OCI-LY1 (cell line): ENCODE data around the gene CFD.

Experiments used
- H2AFZ ChIP-seq: fragments of 200-600 bp; sonication (generic), shearing (Covaris generic); 2 replicates; pipeline ENCODE4 v1.6.0; 2014; ENCODE audit warnings: antibody characterized with exemption, mild to moderate bottlenecking, low read length
- H3F3A ChIP-seq: fragments of 200-600 bp; sonication (generic), shearing (Covaris generic); 2 replicates; pipeline ENCODE4 v1.6.0; 2014; ENCODE audit warnings: mild to moderate bottlenecking, antibody characterized with exemption, low read length, moderate library complexity; ENCODE audit not compliant: insufficient read depth
- H3K27ac ChIP-seq: fragments of 200-600 bp; sonication (generic); 2 replicates; pipeline ENCODE4 v1.5.1; 2014; ENCODE audit warnings: low read length, mixed run types, mild to moderate bottlenecking, low read depth; ENCODE audit not compliant: poor library complexity, severe bottlenecking
- H3K27me3 ChIP-seq: fragments of 200-600 bp; sonication (generic); 2 replicates; pipeline ENCODE4 v1.6.0; 2014; ENCODE audit warnings: antibody characterized with exemption, mild to moderate bottlenecking, low read length, moderate library complexity; ENCODE audit not compliant: insufficient read depth
- H3K36me3 ChIP-seq: fragments of 200-600 bp; sonication (generic); 2 replicates; pipeline ENCODE4 v1.6.1; 2014; ENCODE audit warnings: mild to moderate bottlenecking, antibody characterized with exemption, low read length, moderate library complexity, mixed read lengths; ENCODE audit not compliant: insufficient read depth
- H3K4me1 ChIP-seq: fragments of 200-600 bp; sonication (generic); 2 replicates; pipeline ENCODE4 v1.5.1; 2014; ENCODE audit warnings: mild to moderate bottlenecking, low read length, moderate library complexity; ENCODE audit not compliant: insufficient read depth, severe bottlenecking
- H3K4me2 ChIP-seq: fragments of 200-600 bp; sonication (generic), shearing (Covaris generic); 2 replicates; pipeline ENCODE4 v1.6.1; 2014; ENCODE audit warnings: low read length
- H3K4me3 ChIP-seq: fragments of 200-600 bp; sonication (generic); 2 replicates; pipeline ENCODE4 v1.5.1; 2014; ENCODE audit warnings: low read length, low read depth, mild to moderate bottlenecking, mixed read lengths; ENCODE audit not compliant: poor library complexity, severe bottlenecking
- H3K79me2 ChIP-seq: fragments of 200-600 bp; shearing (Covaris generic); 2 replicates; pipeline ENCODE4 v1.6.1; 2016; ENCODE audit warnings: mixed run types, low read length, mixed read lengths; ENCODE audit not compliant: insufficient read depth
- H3K9ac ChIP-seq: fragments of 200-600 bp; sonication (generic), shearing (Covaris generic); 2 replicates; pipeline ENCODE4 v1.6.1; 2014; ENCODE audit warnings: mild to moderate bottlenecking, low read length, mixed read lengths
- H3K9me2 ChIP-seq: fragments of 200-600 bp; sonication (generic), shearing (Covaris generic); 2 replicates; pipeline ENCODE4 v1.6.1; 2014; ENCODE audit warnings: low read depth, mild to moderate bottlenecking, low read length, mixed read lengths
- H3K9me3 ChIP-seq: fragments of 200-600 bp; shearing (Covaris generic); 2 replicates; pipeline ENCODE4 v1.6.1; 2014; ENCODE audit warnings: low read length, mixed read lengths
- H4K20me1 ChIP-seq: fragments of 200-600 bp; sonication (generic), shearing (Covaris generic); 2 replicates; pipeline ENCODE4 v1.6.0; 2016; ENCODE audit warnings: mild to moderate bottlenecking, low read length; ENCODE audit not compliant: insufficient read depth
- EZH2 ChIP-seq: fragments of 200-600 bp; sonication (generic), shearing (Covaris generic); IDR thresholded peaks from 2 replicates; pipeline ENCODE4 v1.8.0; 2017; ENCODE audit warnings: borderline replicate concordance, mixed run types, mild to moderate bottlenecking, antibody characterized with exemption, low read length, moderate library complexity, mixed read lengths
- TF ChIP-seq, protein P1 (sequence below): fragments of 200-600 bp; sonication (generic), shearing (Covaris generic); IDR thresholded peaks from 2 replicates; pipeline ENCODE4 v1.5.1; 2017; ENCODE audit warnings: mild to moderate bottlenecking, antibody characterized with exemption, low read length, moderate library complexity, mixed read lengths

The CFD gene

DNA sequence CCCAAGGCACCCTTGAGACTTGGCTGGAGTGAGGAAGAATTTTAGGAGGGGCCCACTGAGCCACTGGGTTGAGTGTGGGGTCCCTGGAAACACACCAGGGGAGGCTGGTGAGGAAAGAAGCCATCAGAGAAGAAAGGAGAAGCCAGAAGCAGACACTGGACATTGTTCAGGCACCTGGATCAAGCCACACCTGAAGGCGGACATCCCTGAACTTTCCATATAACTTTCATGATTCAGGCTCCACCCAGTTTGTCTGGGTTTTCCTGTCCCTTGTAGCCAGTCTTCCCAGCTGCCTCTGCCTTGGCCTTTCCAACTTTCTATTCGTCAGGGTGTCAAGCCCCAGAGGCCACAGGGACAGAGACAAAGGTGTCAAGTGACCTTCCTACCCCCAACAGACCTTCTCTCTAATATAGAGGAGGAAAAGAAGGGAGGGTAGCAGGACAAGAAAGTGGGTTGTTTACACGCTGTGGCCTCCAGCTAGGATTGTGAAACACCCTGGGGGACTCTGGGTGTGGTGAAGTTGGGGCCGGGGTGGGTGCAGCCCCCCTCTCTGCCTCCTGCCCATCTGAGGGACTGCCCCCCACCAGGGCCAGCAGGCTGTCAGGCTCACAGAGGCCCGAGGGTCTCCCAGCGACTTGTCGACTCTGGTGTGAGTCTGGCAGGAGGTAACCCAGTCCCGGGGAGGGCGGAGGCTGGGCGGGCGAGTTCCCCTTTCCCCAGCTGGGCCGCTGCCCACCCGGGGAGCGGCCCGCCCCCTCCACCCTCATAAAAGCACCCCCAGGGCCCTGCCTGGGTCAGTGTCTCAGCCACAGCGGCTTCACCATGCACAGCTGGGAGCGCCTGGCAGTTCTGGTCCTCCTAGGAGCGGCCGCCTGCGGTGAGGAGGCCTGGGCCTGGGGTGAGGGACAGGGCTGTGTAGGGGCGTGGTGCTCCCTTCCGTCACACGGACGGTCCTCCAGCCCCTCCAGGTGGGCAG is at the start of gene CFD:
Gene CFD (plus strand): TSS at position 797 of the 976 bp plus-strand sequence. CDS start 26 bp downstream, at position 823.
- Histone ChIP-seq H2AFZ (no peak within 1 kb of the TSS), H3F3A (no peaks in the 10 kb centered on the region), H3K9me2 (no peaks in the 10 kb centered on the region), H3K9ac (peak within 1 kb of the TSS; percentile 55; the same call in 1 of the 2 replicates), H4K20me1 (no peaks in the 10 kb centered on the region), H3K79me2 (no peaks in the 10 kb centered on the region), H3K4me2 (peak within 1 kb of the TSS; percentile 63), H3K27ac (no peak within 1 kb of the TSS), H3K9me3 (no peaks in the 10 kb centered on the region), H3K27me3 (no peaks in the 10 kb centered on the region), H3K4me3 (peak within 1 kb of the TSS; percentile 62), H3K4me1 (peaks cover 18% of the 10 kb centered on the region), H3K36me3 (no peaks in the 10 kb centered on the region)
- TF ChIP-seq EZH2, result no peak

DNA sequence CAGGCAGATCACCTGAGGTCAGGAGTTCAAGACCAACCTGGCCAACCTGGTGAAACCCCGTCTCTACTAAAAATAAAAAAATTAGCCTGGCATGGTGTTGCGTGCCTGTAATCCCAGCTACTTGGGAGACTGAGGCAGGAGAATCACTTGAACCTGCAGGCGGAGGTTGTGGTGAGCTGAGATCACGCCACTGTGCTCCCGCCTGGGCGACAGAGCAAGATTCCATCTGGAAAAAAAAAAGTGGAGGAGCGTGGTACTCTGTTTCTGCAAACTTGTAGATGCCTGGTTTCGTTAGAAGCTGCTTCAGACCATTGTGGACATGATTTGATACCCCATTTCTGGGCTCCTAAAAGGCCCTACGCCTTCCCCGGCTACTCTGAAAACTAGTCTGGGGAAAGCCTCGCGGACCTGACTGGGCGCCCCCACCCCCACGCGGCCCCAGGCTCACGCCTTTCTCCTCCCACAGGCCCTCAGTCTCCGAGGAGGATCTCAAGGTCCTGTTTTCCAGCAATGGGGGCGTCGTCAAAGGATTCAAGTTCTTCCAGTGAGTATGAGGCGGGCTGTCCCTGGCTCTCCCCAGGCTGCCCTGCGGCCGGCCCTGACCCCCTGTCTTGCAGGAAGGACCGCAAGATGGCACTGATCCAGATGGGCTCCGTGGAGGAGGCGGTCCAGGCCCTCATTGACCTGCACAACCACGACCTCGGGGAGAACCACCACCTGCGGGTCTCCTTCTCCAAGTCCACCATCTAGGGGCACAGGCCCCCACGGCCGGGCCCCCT is 49.2 kb upstream of the CFD start:
- H3K27me3 ChIP-seq, result no peaks in the 10 kb centered on the region
- H3K79me2 ChIP-seq, result no peaks in the 10 kb centered on the region
- H3F3A ChIP-seq, result peaks cover 3% of the 10 kb centered on the region; the same call in 1 of the 2 replicates
- H3K4me2 ChIP-seq, result no peak overlapping the region
- H3K9ac ChIP-seq, result no peak overlapping the region
- no peaks in the 10 kb centered on the region for H3K4me1 ChIP-seq
- H3K9me2 ChIP-seq, result no peaks in the 10 kb centered on the region
- no peaks in the 10 kb centered on the region for H4K20me1 ChIP-seq
- no peak overlapping the region for H2AFZ ChIP-seq
- peaks cover 81% of the 10 kb centered on the region for H3K36me3 ChIP-seq
- TF ChIP-seq, protein P1, sequence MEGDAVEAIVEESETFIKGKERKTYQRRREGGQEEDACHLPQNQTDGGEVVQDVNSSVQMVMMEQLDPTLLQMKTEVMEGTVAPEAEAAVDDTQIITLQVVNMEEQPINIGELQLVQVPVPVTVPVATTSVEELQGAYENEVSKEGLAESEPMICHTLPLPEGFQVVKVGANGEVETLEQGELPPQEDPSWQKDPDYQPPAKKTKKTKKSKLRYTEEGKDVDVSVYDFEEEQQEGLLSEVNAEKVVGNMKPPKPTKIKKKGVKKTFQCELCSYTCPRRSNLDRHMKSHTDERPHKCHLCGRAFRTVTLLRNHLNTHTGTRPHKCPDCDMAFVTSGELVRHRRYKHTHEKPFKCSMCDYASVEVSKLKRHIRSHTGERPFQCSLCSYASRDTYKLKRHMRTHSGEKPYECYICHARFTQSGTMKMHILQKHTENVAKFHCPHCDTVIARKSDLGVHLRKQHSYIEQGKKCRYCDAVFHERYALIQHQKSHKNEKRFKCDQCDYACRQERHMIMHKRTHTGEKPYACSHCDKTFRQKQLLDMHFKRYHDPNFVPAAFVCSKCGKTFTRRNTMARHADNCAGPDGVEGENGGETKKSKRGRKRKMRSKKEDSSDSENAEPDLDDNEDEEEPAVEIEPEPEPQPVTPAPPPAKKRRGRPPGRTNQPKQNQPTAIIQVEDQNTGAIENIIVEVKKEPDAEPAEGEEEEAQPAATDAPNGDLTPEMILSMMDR, result no peak
- no peak for TF ChIP-seq EZH2
- no peak overlapping the region for H3K4me3 ChIP-seq
- H3K9me3 ChIP-seq, result no peaks in the 10 kb centered on the region
- no peak overlapping the region for H3K27ac ChIP-seq

DNA sequence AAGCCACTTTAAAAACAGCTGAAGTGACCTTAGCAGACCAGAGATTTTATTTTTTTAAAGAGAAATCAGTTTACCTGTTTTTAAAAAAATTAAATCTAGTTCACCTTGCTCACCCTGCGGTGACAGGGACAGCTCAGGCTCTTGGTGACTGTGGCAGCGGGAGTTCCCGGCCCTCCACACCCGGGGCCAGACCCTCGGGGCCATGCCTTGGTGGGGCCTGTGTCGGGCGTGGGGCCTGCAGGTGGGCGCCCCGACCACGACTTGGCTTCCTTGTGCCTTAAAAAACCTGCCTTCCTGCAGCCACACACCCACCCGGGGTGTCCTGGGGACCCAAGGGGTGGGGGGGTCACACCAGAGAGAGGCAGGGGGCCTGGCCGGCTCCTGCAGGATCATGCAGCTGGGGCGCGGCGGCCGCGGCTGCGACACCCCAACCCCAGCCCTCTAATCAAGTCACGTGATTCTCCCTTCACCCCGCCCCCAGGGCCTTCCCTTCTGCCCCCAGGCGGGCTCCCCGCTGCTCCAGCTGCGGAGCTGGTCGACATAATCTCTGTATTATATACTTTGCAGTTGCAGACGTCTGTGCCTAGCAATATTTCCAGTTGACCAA is 48.5 kb upstream of the CFD start:
- Histone ChIP-seq H3K4me2 (no peak overlapping the region), H3K9me3 (no peaks in the 10 kb centered on the region), H3K27me3 (no peaks in the 10 kb centered on the region), H3K79me2 (no peaks in the 10 kb centered on the region), H3F3A (peaks cover 3% of the 10 kb centered on the region; the same call in 1 of the 2 replicates), H3K27ac (no peak overlapping the region), H3K9ac (no peak overlapping the region), H2AFZ (no peak overlapping the region), H3K36me3 (peaks cover 74% of the 10 kb centered on the region), H3K9me2 (no peaks in the 10 kb centered on the region), H4K20me1 (no peaks in the 10 kb centered on the region), H3K4me1 (no peaks in the 10 kb centered on the region), H3K4me3 (no peak overlapping the region)
- TF ChIP-seq, protein P1, result no peak
